COLO829 (cell line): ENCODE measurements around the gene DNAL1.
"Not testable (repeated sequence)": the region's sequence is repeated elsewhere in the genome, so short reads cannot be mapped to it uniquely, and the experiment has no call there.

Source experiments
- DNase-seq: peaks from one replicate; pipeline ENCODE4 v3.0.0; 2012; ENCODE audit warnings: low spot score

The DNAL1 gene

GRCh38 chr14:73640796-73641365, 3.9 kb upstream of the DNAL1 start:
- DNase-seq: no peak

GRCh38 chr14:73645248-73645610, 443 bp downstream of the DNAL1 start:
- DNase-seq: no peak

- DNase-seq: no peak
Observed at GRCh38 chr14:73651005-73651404, 6.2 kb downstream of the DNAL1 start.

- no peak for DNase-seq
Observed at GRCh38 chr14:73655851-73656250, 11.1 kb downstream of the DNAL1 start.

- DNase-seq: not testable (repeated sequence)
Observed at GRCh38 chr14:73659202-73659601, 14.4 kb downstream of the DNAL1 start.

GRCh38 chr14:73660511-73660910, 15.7 kb downstream of the DNAL1 start:
- DNase-seq: no peak

GRCh38 chr14:73661872-73662271, 17.1 kb downstream of the DNAL1 start:
- no peak for DNase-seq

GRCh38 chr14:73662487-73662943, 17.7 kb downstream of the DNAL1 start:
- DNase-seq: peak; percentile 60

- no peak for DNase-seq
Observed at GRCh38 chr14:73663548-73664212, 18.9 kb downstream of the DNAL1 start.

- no peak for DNase-seq
Observed at GRCh38 chr14:73665130-73665529, 20.3 kb downstream of the DNAL1 start.

GRCh38 chr14:73666583-73666982, 21.8 kb downstream of the DNAL1 start:
- no peak for DNase-seq

- DNase-seq: no peak
Observed at GRCh38 chr14:73667854-73668253, 23.1 kb downstream of the DNAL1 start.

- no peak for DNase-seq
Observed at GRCh38 chr14:73674986-73675385, 30.2 kb downstream of the DNAL1 start.

GRCh38 chr14:73678698-73679097, 33.9 kb downstream of the DNAL1 start:
- no peak for DNase-seq

- no peak for DNase-seq
Observed at GRCh38 chr14:73680821-73681220, 36.0 kb downstream of the DNAL1 start.

- no peak for DNase-seq
Observed at GRCh38 chr14:73684627-73685026, 39.8 kb downstream of the DNAL1 start.

GRCh38 chr14:73685328-73685727, 40.5 kb downstream of the DNAL1 start:
- DNase-seq: no peak

GRCh38 chr14:73686901-73687300, 42.1 kb downstream of the DNAL1 start:
- no peak for DNase-seq

GRCh38 chr14:73694083-73694482, 49.3 kb downstream of the DNAL1 start:
- DNase-seq: no peak

GRCh38 chr14:73695082-73695481, 50.3 kb downstream of the DNAL1 start:
- no peak for DNase-seq

GRCh38 chr14:73695997-73696396, 51.2 kb downstream of the DNAL1 start:
- DNase-seq: no peak

GRCh38 chr14:73696466-73697400, 51.9 kb downstream of the DNAL1 start:
- DNase-seq: no peak

- DNase-seq: no peak
Observed at GRCh38 chr14:73700325-73700724, 55.5 kb downstream of the DNAL1 start.
